HG03558 (cell line): ENCODE measurements around the gene SEPTIN10.
"Not testable (repeated sequence)": the region's sequence is repeated elsewhere in the genome, so short reads cannot be mapped to it uniquely, and the experiment has no call there.

Experiments used
- ATAC-seq: cut with Tn5 transposase; IDR thresholded peaks from one replicate; pipeline ENCODE4 v1.9.1; 2021; ENCODE audit warnings: moderate number of reproducible peaks; ENCODE audit not compliant: unreplicated experiment; ENCODE audit errors: extremely low read depth

Gene SEPTIN10

DNA sequence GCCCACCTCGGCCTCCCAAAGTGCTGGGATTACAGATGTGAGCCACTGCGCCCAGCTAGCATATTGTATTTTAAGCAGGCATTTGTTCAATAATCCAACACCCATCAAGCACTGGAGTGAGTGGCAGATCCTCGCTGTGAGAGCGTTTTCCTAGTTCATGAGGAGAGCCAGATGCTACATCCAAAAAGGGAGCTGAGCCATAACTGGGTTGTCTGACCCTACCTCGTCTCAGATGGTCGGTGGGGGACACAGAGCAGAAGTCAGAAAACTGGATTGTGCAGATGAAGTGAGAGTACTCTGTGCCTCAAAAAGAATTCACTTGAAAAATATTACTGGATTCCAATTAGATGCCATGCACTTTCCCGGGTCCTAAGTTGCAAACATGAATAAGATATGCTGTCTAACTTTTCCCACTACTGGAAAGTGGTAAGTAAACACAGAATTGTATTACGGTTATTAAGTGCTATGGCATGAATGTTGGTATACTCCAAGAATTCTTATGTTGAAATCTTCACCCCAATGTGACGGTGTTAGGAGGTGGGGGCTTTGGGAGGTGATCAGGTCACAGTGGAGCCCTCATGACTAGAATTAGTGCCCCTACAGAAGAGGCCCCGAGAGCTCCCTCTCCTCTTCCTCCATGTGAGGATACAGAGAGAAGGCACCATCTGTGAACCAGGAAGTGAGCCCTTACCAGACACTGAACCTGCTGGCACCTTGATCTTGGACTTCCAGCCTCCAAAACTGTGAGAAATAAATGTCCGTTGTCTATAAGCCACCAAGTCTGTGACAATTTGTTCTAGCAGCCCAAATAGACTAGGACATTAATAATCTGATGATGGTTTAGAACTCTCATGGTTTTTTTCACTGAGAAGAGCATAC, 21.9 kb upstream of the SEPTIN10 start:
- no peak for ATAC-seq

DNA sequence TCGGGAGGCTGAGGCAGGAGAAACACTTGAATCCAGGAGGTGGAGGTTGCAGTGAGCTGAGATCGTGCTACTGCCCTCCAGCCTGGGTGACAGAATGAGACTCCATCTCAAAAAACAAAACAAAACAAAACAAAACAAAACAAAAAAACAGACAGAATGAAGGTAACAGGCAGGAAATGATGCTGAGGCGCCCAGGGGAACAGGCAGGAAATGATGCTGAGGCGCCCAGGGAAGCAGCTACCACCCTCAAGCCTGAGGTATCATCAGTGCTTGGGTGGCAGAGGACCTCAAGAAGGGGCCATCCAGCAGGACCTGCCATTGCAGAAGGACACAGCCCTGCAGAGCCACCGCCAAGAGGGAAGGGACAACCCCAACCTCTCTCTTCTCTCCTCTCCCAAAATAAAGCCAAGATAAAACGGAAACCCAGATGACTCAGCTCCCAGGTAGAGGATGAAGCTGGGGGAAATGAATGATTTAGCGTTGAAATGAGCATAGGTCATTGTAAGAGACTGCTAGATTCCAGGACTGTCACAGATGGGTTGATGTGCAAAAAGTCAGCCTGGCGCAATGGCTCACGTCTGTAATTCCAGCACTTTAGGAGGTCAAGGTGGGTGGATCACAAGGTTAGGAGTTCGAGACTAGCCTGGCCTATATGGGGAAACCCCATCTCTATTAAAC, 19.7 kb upstream of the SEPTIN10 start:
- ATAC-seq = no peak

DNA sequence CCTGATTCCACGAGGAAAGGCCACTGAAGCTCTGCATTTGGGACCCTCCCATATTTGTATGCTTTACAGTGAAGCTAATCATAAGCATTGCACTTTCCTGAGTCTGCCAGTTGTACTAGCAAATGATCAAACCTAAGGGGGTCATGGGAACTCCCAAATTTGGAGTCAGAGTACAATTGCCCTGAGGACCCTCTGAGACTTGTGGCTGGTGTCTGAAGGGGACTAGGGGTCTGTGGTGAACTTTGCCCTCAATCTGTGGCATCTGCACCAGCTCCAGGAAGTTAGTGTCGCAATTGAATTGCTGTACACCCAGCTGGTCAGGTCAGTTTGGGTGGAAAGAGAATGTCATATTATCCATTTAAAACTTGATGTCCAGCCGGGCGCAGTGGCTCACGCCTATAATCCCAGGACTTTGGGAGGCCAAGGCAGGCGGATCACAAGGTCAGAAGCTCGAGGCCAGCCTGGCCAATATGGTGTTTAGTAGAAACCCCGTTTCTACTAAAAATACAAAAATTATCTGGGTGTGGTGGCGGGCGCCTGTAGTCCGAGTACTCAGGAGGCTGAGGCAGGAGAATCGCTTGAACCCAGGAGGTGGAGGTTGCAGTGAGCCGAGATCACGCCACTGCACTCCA, 18.5 kb upstream of the SEPTIN10 start:
- ATAC-seq = no peak

DNA sequence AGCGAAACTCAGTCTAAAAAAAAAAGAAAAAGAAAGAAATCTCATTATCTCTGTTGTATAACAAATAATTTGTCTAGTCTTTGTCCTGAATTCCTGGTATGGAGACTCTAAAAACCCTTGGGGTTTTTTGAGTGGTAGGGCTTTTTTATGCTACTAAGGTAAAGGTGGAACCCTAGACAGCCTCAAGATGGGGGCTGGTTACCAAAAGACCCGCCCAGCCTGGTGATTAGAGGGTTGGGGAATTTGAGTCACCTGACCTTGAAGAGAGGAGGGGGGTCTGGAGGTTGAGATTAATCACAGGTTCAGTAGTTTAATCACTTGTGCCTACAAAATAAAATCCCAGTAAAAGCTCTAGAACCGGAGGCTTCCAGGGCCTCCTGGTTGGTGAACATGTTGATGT, 18.0 kb upstream of the SEPTIN10 start:
- no peak for ATAC-seq

DNA sequence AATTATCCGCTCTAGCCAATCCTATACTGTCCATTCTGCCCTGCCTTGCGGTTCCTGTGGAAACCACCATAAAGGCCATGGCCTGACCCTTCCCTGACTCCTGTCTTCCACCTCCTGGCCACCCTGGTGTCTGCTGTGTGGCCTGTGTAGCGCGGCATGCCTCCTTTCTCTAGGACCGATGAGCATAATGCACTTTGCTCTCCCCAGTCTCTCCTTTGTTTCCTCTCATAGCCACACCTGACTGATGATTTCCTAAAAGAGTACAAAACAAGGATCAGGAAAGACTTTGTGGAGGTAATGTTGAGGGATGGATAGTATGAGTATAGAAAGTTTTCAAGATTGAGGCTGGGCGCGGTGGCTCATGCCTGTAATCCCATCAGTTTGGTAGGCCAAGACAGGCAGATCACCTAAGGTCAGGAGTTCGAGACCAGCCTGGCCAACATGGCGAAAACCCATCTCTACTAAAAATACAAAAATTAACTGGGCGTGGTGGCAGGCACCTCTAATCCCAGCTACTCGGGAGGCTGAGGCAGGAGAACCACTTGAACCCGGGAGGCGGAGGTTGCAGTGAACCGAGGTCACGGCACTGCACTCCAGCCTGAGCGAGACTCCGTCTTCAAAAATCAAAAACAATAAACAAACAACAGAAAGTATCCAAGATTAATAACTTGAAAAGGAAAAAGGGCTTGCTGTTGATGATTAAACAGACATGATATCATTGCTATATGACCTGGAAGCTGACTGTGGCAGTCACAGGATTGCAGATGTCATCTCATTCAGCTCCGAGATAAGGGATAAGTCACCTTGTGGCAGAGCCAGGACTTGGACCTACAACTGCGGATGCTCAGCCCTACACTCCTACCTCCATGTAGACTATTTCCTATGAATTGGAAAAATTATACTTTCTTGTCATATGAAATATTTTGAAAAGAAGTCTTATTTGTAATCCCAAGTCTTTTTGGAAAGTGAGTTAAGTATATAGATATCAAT, 17.0 kb upstream of the SEPTIN10 start:
- no peak for ATAC-seq

DNA sequence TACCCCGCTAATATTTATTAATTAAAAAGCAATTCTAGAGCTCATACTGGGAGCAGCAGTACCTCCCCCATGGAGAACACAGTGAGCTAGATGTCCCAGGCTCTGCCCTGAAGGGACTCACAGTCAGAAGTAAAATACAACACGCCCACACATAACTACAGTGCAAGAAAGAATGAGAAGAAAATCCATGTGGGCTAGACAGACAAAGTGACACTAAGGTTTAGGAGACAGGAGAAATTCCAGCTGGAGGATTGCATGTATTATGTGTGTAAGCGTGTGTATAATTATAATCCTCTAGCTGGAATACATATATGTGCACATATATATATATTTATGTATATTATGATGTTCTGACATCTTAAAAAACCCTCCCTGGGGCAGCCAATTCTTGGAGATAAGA, 16.1 kb upstream of the SEPTIN10 start:
- no peak for ATAC-seq

DNA sequence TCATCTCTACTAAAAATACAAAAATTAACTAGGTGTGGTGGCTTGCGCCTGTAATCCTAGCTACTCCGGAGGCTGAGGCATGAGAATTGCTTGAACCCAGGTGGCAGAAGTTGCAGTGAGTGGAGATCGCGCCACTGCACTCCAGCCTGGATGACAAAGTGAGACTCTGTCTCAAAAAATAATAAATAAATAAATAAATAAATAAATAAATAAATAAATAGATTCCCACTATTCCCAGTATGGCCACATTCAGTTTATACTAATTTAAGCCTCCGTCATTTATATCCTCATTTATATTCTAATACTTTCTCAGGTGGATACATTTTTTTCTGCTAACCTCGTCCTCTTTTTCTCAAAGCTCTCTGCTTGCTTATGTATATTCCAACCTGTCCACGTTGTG, 14.6 kb upstream of the SEPTIN10 start:
- ATAC-seq = not testable (repeated sequence)

DNA sequence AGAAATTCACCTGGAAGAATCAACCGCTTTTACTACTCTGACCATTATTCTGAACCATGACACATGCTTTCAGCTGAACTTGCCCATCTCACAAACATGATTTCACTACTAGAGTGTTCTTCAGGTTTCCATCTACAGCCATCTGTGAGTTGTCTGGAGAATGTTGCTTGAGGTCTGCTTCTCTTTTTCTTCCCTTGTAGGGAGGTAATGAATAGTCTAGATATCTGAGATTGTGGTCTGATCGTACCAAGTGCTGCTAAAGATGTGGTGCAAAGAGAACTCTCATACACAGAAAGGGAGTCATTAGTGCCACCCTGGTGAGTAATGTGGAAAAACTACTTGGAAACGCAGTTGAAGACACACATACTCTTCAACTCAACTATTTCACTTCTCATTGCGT, 10.6 kb upstream of the SEPTIN10 start:
- ATAC-seq = no peak

DNA sequence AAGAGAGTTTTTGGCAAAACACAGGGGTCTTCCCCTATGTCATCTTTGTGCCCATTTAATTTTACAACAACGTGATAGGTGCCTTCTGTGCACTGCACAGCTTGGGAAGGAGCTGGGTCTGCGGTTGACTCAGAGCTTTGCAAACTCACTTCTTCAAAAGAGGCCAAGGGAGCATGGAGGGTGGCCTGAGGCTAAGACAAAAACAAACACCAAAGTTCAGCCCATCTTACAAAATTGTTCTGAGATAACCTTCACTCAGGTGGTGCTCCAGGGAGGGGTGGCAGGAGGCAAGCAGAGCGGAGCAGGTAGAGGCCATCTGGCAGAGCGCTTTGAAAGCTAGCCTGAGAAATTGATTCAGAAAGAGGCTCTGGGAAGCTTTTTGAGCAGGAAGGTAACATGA, 10.2 kb upstream of the SEPTIN10 start:
- no peak for ATAC-seq

DNA sequence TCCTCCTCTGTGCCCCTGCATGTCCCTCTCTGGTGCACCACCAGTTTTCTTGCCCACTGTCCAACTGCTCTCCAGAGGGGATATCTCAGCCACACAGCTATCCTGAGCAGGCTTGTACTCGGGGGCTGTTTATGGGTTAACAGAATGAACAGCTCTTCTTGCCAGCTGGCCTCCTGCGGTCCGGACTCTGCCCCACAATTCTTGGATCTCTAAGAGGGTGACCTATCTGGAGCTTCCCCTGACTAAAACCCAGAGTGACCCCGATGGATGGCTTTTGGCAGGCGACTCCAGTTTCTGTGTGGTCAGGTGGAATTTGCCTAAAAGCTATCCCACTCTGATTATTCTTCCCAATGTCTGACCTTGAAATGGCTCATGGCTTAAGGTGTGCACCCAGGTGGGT, 9.5 kb upstream of the SEPTIN10 start:
- no peak for ATAC-seq

DNA sequence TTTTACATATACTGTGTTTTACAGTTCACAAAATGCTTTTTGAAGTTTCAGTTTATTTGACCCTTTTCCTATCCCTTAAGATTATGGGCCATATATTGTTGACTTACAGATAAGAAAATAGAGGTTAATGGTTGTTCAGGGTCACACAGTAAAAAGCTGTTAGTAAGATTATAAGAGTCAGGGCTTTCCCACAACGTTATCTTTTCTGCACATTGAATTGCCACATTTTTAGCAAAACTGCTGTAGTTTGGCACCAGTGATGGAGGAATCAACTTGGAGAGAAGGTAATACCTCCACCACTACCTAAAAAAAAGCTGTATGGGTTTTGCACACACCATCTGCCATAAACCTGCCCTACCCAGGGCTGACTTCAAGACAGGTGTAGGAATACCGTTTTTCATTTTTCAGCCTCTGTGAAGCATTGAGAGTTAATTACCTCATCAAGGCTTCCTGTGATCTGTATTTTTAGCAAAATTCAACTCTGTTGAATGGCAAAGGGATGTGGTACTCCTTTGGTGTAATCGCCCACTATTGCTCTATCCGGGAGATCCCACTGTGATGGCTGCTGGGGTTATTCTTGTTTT, 5.4 kb upstream of the SEPTIN10 start:
- no peak for ATAC-seq

DNA sequence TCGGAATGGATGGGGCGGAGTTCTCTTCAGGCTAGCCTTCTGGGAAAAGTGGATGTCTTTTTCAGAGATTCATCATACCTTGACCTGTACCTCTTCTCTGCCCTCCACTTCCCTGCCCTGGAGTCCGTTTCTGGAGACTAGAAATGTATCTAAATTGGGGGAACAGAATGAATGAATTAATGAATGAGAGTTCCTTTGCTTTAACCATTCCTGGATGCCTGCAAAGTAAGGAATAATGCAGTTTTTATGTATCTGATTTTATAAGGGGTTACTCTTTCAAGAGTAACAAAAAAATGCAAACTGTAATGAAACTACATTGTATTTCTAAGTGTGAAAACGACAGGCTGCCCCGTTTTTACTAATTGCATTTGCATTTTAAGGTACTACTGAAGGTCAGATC, 2.4 kb upstream of the SEPTIN10 start:
- ATAC-seq = no peak

DNA sequence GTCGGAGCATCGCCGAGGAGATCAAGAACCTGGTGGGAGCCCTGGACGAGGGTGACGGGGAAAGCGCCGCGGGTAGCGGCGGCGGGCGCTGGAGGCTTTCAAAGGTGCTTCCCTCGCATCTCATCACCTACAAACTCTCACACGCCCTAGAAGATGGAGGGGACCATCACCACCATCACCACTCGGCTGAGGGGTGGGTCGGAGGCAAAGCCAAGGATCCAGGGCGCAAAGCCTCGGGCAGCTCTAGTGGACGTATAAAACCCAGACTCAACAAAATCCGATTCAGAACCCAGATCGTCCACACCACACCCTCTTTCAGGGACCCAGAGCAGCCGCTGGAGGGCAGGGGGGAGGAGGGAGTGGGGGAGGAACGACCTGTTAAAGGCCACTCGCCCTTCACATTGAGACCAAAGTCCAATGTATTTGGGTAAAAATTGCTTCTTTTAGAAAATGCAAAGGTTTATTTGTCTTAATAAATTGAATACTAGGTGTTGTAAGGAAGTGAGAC, 1.9 kb upstream of the SEPTIN10 start:
- no peak for ATAC-seq

DNA sequence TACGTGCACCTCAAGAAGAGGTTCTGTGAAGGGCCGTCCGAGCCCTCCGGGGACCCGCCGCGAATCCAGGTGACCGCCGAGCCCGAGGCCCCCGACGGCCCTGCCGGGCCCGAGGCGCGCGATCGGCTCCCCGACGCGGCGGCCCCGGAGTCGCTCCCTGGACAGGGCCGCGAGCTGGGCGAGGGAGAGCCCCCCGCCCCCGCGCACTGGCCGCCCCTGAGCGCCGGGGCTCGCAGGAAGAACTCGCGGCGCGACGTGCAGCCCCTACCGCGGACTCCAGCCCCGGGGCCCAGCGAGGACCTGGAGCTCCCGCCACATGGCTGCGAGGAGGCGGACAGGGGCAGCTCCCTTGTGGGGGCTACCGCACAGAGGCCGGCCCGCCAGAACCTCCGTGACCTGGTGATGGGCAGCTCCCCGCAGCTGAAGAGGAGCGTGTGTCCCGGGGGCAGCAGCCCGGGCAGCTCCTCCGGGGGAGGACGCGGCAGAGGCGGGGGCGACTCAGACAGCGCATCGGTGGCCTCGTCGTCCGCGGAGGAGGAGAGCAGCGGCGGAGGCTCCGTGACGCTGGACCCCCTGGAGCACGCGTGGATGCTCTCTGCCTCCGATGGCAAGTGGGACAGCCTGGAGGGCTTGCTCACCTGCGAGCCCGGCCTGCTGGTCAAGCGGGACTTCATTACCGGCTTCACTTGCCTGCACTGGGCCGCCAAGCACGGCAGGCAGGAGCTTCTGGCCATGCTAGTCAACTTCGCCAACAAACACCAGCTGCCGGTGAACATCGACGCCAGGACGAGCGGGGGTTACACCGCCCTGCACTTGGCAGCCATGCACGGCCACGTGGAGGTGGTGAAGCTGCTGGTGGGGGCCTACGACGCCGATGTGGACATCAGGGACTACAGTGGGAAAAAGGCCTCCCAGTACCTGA, 1.2 kb upstream of the SEPTIN10 start:
- no peak for ATAC-seq

DNA sequence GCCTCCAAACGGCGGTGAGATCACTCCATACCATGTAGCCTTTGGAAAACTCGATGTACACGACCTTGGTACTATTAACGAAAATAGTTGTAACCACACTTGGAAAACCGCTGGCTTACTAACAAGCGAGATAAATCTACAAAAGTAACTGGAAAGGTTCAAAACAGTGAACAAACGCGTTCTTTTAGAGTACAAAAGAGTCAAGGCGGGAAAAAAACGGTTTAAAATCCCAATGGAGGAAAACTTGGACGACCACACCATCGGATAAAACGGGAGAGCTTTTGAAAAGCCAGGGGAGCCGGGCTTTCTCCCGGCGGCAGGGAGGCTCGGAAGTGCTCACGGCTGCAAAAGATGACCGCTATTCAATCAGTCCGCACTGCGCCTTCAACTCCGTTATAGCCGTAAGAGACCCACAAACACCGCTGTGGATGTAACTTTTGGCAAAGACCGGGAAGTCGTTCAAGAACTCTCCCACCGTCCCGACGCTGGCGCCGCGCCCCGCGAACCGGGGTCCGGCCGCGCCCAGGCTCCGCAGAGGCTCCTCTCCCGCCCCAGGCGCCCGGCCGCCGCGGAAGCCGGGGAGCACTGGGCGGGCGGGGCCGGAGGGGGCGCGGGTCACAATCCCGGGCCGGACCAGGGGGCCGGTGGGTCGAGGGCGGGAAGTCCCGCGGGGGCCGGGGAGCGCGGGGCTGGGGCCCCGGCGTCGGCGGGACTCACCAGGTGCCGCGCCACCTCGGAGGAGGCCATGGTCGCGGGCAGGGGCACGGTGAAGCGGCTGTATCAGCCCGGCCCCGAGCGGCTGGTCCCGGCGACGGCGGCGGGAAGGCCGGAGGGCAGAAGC, 465 bp downstream of the SEPTIN10 start:
- ATAC-seq = peak; percentile 11

DNA sequence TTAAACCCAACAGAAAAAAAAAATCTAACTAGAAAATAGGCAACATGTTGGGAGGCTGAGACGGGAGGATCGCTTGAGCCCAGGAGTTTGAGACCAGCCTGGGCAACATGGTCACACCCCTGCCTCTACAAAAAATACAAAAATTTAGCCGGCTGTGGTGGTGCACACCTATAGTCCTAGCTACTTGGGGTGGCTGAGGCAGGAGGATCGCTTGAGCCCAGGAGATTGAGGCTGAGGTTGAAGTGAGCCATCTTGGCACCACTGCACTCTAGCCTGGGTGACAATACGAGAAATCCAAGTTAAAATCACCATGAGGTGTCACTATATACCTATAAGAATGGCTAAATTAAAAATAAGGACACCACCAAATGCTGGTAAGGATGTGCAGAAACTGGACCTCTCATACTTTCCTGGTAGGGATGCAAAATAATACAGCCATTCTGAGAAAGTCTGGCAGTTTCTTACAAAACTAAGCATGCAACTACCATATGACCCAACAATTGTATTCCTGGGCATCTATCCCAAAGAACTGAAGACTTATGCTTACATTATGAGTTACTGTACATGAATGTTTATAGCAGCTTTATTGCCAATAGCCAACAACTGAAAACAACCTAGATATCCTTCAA, 2.2 kb downstream of the SEPTIN10 start:
- ATAC-seq = no peak

DNA sequence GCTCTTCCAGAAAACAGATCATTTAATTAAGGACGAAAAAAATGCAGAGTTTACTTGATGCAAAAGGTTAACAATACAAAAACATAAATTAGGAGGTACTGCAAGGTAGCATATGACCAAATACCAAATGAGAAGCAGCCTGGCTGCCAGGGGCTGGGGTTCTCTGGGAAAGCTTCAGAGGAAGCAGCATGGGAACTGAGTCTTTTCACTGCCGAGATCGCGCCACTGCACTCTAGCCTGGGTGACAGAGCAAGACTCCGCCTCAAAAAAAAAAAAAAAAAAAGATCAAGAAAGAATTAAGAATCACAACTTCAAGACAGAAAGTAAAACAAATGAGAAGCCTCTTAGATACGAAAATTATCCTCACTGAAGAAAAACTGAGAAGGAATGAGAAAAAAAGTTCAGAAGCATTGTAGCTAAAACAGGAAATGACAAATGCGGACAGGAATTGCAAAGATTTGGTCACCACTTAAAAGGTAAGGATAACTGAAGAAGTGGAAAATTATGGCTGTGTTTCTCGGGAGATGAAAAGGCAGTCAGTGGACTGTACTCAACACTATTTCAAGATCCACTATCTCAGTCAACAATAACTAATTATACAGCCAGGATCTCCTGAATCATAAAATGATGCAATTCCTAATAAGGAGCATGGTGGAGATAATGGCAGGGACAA, 4.3 kb downstream of the SEPTIN10 start:
- ATAC-seq = no peak
